H1 (cell line): ENCODE data around the gene ZDHHC3. TPM values are rescaled to one million over a fixed set of nuclear protein-coding genes. Genes with fewer than 3 reads are reported as not detected.

Experiments used
- HDAC2 ChIP-seq, 2 experiments: fragments of 300-600 bp in 1 of 2; sonication (generic) in 1 of 2; IDR thresholded peaks; 2 replicates each; pipeline ENCODE4 v1.6.1; 2011 to 2012; ENCODE audit warnings: low read depth in 2 of 2, low read length in 2 of 2, mild to moderate bottlenecking in 2 of 2, moderate library complexity in 2 of 2, borderline replicate concordance in 1 of 2, inconsistent platforms in 1 of 2
- KDM5A ChIP-seq: fragments of 200-600 bp; IDR thresholded peaks from 2 replicates; pipeline ENCODE4 v1.7.1; 2012; ENCODE audit warnings: mild to moderate bottlenecking, low read length, inconsistent platforms, mixed read lengths
- NANOG ChIP-seq: IDR thresholded peaks from 2 replicates; pipeline ENCODE4 v1.6.1; 2011; ENCODE audit warnings: low read length, low read depth, mild to moderate bottlenecking, inconsistent platforms; ENCODE audit not compliant: insufficient read depth, poor library complexity, severe bottlenecking
- SIN3A ChIP-seq, 2 experiments: IDR thresholded peaks in 1 of 2; conservative IDR thresholded peaks in 1 of 2; 2 replicates each; pipeline ENCODE4 v1.6.1; 2011 to 2012; ENCODE audit warnings: low read length in 2 of 2, improper control_type of control experiment in 1 of 2, low read depth in 1 of 2, mild to moderate bottlenecking in 1 of 2
- polyA plus RNA-seq, 7 experiments: library from polyadenylated mRNA; depleted of rRNA in 3 of 7; stranded (reverse) in 5 of 7; unstranded in 2 of 7; fragments of >200 nt in 5 of 7; fragments of 200-250 nt in 2 of 7; gene quantifications; 1 replicate in 5 of 7; 2 replicates in 1 of 7; 4 replicates in 1 of 7; pipeline versions ENCODE4 v1.2.1 to v1.2.3, GENCODE V29; 2011 to 2013; ENCODE audit warnings: missing spikeins in 2 of 7, mixed read lengths in 2 of 7
- total RNA-seq: library from RNA; stranded (reverse); fragmentation: NEBNext Ultra II Directional; extraction: Animal tissue kit (Norgen Biotek cat#: 25700); gene quantifications from 2 replicates; pipeline ENCODE4 v1.2.1, GENCODE V29; 2021
- TF ChIP-seq, protein P1 (sequence below): fragments of 300-600 bp; sonication (generic); IDR thresholded peaks from 2 replicates; pipeline ENCODE4 v1.7.1; 2012; ENCODE audit warnings: low read length, moderate library complexity, mild to moderate bottlenecking, inconsistent platforms; ENCODE audit not compliant: insufficient replicate concordance
- TF ChIP-seq, protein P2 (sequence below): IDR thresholded peaks from 2 replicates; pipeline ENCODE4 v1.6.1; 2012; ENCODE audit warnings: inconsistent platforms
- TF ChIP-seq, protein P3 (sequence below): IDR thresholded peaks from 2 replicates; pipeline ENCODE4 v1.6.1; 2011; ENCODE audit warnings: low read length, improper control_type of control experiment
- TF ChIP-seq, protein P4 (sequence below): IDR thresholded peaks from 2 replicates; pipeline ENCODE4 v1.6.1; 2012; ENCODE audit warnings: inconsistent platforms

The ZDHHC3 gene
- total and polyA plus RNA-seq, 2 of the 8 experiments (the other 6 are each of a cell fraction or from before 2014, with no cell fraction given), result 77.4 to 88.7 TPM

DNA sequence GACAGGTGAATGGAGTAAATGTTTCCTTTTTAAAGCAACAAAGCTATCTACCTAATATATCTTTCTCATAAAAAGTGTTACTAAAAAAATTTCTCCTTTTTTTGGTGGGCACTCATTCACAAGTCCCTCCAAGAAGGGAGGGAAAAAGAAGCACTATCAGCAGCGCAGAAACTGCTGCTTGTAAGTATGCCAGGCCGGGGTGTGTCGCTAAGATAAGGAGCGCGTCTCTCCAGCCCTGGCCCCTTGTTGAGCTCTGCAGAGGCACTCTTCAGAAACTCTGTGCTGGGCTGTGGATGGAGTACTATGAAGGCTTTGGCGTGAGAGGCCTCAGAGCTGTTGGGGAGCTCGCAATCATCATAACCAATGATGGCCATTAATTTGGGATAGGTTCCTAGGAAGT, 49.1 kb downstream of the ZDHHC3 start (continued):
- TF ChIP-seq, protein P1, sequence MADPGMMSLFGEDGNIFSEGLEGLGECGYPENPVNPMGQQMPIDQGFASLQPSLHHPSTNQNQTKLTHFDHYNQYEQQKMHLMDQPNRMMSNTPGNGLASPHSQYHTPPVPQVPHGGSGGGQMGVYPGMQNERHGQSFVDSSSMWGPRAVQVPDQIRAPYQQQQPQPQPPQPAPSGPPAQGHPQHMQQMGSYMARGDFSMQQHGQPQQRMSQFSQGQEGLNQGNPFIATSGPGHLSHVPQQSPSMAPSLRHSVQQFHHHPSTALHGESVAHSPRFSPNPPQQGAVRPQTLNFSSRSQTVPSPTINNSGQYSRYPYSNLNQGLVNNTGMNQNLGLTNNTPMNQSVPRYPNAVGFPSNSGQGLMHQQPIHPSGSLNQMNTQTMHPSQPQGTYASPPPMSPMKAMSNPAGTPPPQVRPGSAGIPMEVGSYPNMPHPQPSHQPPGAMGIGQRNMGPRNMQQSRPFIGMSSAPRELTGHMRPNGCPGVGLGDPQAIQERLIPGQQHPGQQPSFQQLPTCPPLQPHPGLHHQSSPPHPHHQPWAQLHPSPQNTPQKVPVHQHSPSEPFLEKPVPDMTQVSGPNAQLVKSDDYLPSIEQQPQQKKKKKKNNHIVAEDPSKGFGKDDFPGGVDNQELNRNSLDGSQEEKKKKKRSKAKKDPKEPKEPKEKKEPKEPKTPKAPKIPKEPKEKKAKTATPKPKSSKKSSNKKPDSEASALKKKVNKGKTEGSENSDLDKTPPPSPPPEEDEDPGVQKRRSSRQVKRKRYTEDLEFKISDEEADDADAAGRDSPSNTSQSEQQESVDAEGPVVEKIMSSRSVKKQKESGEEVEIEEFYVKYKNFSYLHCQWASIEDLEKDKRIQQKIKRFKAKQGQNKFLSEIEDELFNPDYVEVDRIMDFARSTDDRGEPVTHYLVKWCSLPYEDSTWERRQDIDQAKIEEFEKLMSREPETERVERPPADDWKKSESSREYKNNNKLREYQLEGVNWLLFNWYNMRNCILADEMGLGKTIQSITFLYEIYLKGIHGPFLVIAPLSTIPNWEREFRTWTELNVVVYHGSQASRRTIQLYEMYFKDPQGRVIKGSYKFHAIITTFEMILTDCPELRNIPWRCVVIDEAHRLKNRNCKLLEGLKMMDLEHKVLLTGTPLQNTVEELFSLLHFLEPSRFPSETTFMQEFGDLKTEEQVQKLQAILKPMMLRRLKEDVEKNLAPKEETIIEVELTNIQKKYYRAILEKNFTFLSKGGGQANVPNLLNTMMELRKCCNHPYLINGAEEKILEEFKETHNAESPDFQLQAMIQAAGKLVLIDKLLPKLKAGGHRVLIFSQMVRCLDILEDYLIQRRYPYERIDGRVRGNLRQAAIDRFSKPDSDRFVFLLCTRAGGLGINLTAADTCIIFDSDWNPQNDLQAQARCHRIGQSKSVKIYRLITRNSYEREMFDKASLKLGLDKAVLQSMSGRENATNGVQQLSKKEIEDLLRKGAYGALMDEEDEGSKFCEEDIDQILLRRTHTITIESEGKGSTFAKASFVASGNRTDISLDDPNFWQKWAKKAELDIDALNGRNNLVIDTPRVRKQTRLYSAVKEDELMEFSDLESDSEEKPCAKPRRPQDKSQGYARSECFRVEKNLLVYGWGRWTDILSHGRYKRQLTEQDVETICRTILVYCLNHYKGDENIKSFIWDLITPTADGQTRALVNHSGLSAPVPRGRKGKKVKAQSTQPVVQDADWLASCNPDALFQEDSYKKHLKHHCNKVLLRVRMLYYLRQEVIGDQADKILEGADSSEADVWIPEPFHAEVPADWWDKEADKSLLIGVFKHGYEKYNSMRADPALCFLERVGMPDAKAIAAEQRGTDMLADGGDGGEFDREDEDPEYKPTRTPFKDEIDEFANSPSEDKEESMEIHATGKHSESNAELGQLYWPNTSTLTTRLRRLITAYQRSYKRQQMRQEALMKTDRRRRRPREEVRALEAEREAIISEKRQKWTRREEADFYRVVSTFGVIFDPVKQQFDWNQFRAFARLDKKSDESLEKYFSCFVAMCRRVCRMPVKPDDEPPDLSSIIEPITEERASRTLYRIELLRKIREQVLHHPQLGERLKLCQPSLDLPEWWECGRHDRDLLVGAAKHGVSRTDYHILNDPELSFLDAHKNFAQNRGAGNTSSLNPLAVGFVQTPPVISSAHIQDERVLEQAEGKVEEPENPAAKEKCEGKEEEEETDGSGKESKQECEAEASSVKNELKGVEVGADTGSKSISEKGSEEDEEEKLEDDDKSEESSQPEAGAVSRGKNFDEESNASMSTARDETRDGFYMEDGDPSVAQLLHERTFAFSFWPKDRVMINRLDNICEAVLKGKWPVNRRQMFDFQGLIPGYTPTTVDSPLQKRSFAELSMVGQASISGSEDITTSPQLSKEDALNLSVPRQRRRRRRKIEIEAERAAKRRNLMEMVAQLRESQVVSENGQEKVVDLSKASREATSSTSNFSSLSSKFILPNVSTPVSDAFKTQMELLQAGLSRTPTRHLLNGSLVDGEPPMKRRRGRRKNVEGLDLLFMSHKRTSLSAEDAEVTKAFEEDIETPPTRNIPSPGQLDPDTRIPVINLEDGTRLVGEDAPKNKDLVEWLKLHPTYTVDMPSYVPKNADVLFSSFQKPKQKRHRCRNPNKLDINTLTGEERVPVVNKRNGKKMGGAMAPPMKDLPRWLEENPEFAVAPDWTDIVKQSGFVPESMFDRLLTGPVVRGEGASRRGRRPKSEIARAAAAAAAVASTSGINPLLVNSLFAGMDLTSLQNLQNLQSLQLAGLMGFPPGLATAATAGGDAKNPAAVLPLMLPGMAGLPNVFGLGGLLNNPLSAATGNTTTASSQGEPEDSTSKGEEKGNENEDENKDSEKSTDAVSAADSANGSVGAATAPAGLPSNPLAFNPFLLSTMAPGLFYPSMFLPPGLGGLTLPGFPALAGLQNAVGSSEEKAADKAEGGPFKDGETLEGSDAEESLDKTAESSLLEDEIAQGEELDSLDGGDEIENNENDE, result no peak
- TF ChIP-seq, protein P2, sequence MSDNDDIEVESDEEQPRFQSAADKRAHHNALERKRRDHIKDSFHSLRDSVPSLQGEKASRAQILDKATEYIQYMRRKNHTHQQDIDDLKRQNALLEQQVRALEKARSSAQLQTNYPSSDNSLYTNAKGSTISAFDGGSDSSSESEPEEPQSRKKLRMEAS, result no peak
- TF ChIP-seq, protein P3, sequence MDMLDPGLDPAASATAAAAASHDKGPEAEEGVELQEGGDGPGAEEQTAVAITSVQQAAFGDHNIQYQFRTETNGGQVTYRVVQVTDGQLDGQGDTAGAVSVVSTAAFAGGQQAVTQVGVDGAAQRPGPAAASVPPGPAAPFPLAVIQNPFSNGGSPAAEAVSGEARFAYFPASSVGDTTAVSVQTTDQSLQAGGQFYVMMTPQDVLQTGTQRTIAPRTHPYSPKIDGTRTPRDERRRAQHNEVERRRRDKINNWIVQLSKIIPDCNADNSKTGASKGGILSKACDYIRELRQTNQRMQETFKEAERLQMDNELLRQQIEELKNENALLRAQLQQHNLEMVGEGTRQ, result no peak
- TF ChIP-seq SIN3A (conservative IDR thresholded peaks at IDR 0.05 in 1 of 2, IDR thresholded peaks at IDR 0.05 in 1 of 2; ENCODE audit: low read depth in 1 of 2, low read length in 2 of 2) (no peak), NANOG (no peak), KDM5A (no peak), HDAC2 (IDR thresholded peaks at IDR 0.05; ENCODE audit: borderline replicate concordance in 1 of 2, low read depth in 2 of 2, low read length in 2 of 2) (no peak)
- TF ChIP-seq, protein P4, sequence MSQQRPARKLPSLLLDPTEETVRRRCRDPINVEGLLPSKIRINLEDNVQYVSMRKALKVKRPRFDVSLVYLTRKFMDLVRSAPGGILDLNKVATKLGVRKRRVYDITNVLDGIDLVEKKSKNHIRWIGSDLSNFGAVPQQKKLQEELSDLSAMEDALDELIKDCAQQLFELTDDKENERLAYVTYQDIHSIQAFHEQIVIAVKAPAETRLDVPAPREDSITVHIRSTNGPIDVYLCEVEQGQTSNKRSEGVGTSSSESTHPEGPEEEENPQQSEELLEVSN, result no peak
